Esophagus squamous epithelium (tissue), 5 donors: Measurements from ENCODE around the gene RASGRP2. TPM values are rescaled to one million over a fixed set of nuclear protein-coding genes. Genes with fewer than 3 reads are reported as not detected.

Source experiments
- DNase-seq: peaks from one replicate; lab custom pipeline; 2025; lab: John Stamatoyannopoulos, UW
- H3K27ac ChIP-seq, 4 donors: fragments of 200-600 bp; sonication (generic); one replicate each; pipeline ENCODE4 v1.5.1; 2016 to 2019; ENCODE audit warnings: mild to moderate bottlenecking in 1 of 4
- H3K27me3 ChIP-seq, 4 donors: fragments of 200-600 bp; sonication (generic); 1 replicate in 3 of 4; 2 replicates in 1 of 4; pipeline versions ENCODE4 v1.5.1 to v1.6.0; 2017 to 2021; ENCODE audit warnings: antibody characterized with exemption in 1 of 4
- H3K36me3 ChIP-seq, 3 donors: fragments of 200-600 bp; sonication (generic); one replicate each; pipeline ENCODE4 v1.5.1; 2016 to 2019
- H3K4me1 ChIP-seq, 3 donors: fragments of 200-600 bp; sonication (generic); one replicate each; pipeline ENCODE4 v1.5.1; 2017 to 2019
- H3K4me3 ChIP-seq, 4 donors: fragments of 200-600 bp; sonication (generic); 1 replicate in 3 of 4; 2 replicates in 1 of 4; pipeline ENCODE4 v1.5.1; 2016 to 2019; ENCODE audit warnings: mild to moderate bottlenecking in 2 of 4, moderate library complexity in 1 of 4
- H3K9me3 ChIP-seq, 3 donors: fragments of 200-600 bp; sonication (generic); one replicate each; pipeline ENCODE4 v1.5.1; 2016 to 2019
- POLR2A ChIP-seq, 4 donors: fragments of 450-650 bp; IDR thresholded peaks; one replicate each; pipeline ENCODE4 v1.6.1; 2017; ENCODE audit warnings: antibody characterized with exemption in 4 of 4, mild to moderate bottlenecking in 4 of 4, moderate library complexity in 3 of 4
- WGBS, 2 donors: methylation state at CpG; one replicate each; pipeline ENCODE4 v1.1.5; 2018; 5-methylcytosine and 5-hydroxymethylcytosine counted together
- intact Hi-C: fragments of 100-400 bp; cut with DNase I; formaldehyde crosslinking; loops from one replicate; pipeline ENCODE4 v1.15.0; 2022
- total RNA-seq, 4 donors: library from RNA; depleted of rRNA; stranded (reverse); fragments of >200 nt; gene quantifications; one replicate each; pipeline ENCODE4 v1.1.0, GENCODE V29; 2016
- TF ChIP-seq, protein P1 (sequence below), 6 experiments: fragments of 450-650 bp in 4 of 6; fragments of 200-600 bp in 2 of 6; sonication (generic) in 2 of 6; IDR thresholded peaks; one replicate each; pipeline ENCODE4 v1.5.1; 2016 to 2019; ENCODE audit warnings: antibody characterized with exemption in 6 of 6, mild to moderate bottlenecking in 4 of 6, moderate library complexity in 4 of 6
- donor health status: DM: yes; HTN: yes; CAD: no.

The RASGRP2 gene
- total RNA-seq, 4 donors from 2014 or later: 2.6 to 13.2 (median 4.9) TPM

DNA sequence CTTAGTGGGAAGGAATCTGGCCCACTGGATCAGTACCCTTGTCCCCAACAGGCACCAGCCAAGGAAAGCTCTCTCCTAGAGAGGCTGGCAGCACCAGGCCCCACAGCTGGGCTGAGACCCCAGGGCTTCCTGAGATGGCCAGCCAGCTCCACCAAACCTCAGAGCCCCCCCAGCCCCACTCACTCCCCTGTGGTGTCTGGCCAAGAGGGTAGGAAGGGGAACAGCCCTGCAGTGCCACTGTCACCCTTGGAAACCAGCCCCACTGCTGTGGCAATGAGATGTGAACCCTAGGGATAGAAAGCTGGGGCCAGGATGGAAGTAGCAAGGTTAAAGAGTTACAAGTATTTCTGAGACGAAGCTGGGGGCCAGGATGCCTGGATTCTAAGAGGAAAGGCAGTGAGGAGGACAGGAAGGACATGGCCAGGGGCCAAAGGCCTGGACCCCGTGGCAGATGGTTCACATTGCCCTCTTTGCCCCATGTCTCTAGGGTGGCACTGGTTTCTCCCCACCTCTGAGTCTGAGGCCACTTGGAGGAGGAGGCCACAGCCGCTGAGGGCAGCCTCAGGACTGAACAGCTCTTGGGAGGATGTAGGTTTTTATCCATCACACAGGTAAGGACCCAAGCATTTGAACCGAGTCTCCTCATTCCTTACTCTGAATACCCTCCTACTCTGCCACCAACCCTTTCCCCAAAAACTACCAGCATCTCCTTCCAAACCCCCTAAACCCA is 49.8 kb downstream of the RASGRP2 start:
- H3K27me3 ChIP-seq: peaks cover 0 to 61% (median 1%) of the 10 kb centered on the region in 4 donors
- 50 to 57% methylated on average over 3 to 4 of the region's 4 CpGs for WGBS, 2 donors
- no peak for DNase-seq
- H3K27ac ChIP-seq: no peak overlapping the region
- H3K9me3 ChIP-seq: no peaks in the 10 kb centered on the region
- H3K36me3 ChIP-seq: no peaks in the 10 kb centered on the region
- TF ChIP-seq, protein P1, sequence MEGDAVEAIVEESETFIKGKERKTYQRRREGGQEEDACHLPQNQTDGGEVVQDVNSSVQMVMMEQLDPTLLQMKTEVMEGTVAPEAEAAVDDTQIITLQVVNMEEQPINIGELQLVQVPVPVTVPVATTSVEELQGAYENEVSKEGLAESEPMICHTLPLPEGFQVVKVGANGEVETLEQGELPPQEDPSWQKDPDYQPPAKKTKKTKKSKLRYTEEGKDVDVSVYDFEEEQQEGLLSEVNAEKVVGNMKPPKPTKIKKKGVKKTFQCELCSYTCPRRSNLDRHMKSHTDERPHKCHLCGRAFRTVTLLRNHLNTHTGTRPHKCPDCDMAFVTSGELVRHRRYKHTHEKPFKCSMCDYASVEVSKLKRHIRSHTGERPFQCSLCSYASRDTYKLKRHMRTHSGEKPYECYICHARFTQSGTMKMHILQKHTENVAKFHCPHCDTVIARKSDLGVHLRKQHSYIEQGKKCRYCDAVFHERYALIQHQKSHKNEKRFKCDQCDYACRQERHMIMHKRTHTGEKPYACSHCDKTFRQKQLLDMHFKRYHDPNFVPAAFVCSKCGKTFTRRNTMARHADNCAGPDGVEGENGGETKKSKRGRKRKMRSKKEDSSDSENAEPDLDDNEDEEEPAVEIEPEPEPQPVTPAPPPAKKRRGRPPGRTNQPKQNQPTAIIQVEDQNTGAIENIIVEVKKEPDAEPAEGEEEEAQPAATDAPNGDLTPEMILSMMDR (IDR thresholded peaks at IDR 0.05): no peak
- TF ChIP-seq POLR2A (IDR thresholded peaks at IDR 0.05): no peak
- peaks cover 0 to under 1% (median 0%) of the 10 kb centered on the region in 3 donors for H3K4me1 ChIP-seq
- no peak overlapping the region for H3K4me3 ChIP-seq
- intact Hi-C loops: no loop called here

DNA sequence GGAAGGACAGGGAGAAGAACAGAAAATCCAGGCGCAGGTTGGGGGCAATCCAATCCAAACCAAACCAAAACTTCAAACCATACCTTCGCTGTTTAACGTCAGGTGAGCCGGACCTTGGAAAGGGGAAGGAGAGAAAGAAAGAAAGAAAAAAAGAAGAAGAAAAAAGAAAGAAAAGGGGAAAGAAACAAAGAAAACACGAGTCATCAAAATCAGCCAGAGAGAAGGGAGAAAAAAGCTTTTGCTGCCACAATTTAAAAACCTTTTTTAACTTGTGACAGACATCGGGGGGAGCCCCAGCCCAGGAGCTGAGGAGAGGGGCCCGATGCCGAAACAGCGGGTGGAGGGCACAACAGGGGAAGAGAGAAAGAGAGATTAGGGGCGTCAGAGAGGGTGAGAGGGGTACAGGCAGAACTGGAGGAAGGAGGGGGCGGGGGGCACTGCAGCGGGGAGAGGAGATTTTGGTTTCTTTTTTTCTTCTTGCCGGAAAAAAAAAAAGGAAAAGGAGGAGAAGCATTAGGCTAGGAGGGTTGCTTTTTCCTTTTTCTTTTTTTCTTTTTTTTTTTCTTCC is 51.1 kb downstream of the RASGRP2 start:
- TF ChIP-seq POLR2A (IDR thresholded peaks at IDR 0.05): no peak
- TF ChIP-seq, protein P1 (IDR thresholded peaks at IDR 0.05): no peak
- Histone ChIP-seq H3K36me3 (no peaks in the 10 kb centered on the region), H3K4me1 (peaks cover 0 to 14% (median 5%) of the 10 kb centered on the region in 3 donors), H3K9me3 (no peaks in the 10 kb centered on the region), H3K27ac (no peak overlapping the region), H3K27me3 (peaks cover 0 to 61% (median 1%) of the 10 kb centered on the region in 4 donors), H3K4me3 (no peak overlapping the region)
- intact Hi-C loops: no loop called here
- no peak for DNase-seq
- 22 to 23% methylated on average over 13 of the region's 13 CpGs for WGBS, 2 donors

DNA sequence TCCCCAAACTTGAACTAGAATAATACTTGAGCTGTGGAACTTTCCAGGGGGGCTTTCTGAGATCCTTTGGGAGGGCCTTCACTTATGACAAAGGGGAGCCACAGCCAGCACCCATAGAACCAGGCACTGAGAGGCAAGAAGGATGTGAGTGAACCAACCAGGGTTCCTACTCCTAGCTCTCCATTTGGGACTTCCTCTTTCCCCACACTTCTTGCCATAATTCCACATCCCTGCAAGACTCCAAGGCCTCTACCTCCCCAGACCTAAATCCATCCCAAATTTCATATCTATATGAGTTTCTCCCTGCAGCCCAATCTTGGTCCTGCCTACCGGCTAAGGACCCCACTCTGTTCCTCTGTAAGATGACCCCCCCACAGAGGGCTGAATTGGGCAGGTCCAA is 52.4 kb downstream of the RASGRP2 start:
- no peaks in the 10 kb centered on the region for H3K9me3 ChIP-seq
- H3K4me3 ChIP-seq: no peak overlapping the region
- 86 to 100% methylated on average over 1 of the region's 1 CpG for WGBS, 2 donors
- TF ChIP-seq, protein P1 (IDR thresholded peaks at IDR 0.05): no peak
- TF ChIP-seq POLR2A (IDR thresholded peaks at IDR 0.05): no peak
- H3K27ac ChIP-seq: no peak overlapping the region
- peaks cover 0 to 49% (median 1%) of the 10 kb centered on the region in 4 donors for H3K27me3 ChIP-seq
- peaks cover 0 to 24% (median 6%) of the 10 kb centered on the region in 3 donors for H3K4me1 ChIP-seq
- intact Hi-C loops: no loop called here
- DNase-seq: no peak
- no peaks in the 10 kb centered on the region for H3K36me3 ChIP-seq

DNA sequence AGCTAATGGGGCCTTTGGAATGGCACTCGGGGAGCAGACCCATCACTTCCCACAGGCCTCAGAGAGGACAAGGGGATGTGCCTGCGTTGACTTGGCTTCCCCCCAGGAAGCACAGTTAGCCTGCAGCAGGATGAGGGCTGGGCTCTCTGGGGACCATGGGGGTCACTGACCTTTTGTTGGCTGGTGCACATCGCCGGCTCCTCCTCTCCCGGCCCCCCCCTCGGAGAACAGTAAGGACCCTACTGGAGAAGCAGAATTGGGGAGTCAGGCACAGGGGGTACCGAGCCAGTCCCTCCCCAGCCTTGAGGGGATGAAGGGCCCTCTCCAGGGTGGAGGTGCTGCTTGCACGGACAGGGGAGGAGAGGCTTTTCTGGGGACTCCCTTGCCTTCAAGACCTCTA is 53.7 kb downstream of the RASGRP2 start:
- TF ChIP-seq, protein P1 (IDR thresholded peaks at IDR 0.05): no peak
- intact Hi-C loops: no loop called here
- 65 to 67% methylated on average over 1 to 2 of the region's 8 CpGs for WGBS, 2 donors
- no peak for DNase-seq
- Histone ChIP-seq H3K27ac (no peak overlapping the region), H3K4me1 (peaks cover 0 to 24% (median 6%) of the 10 kb centered on the region in 3 donors), H3K27me3 (peaks cover 0 to 39% (median 1%) of the 10 kb centered on the region in 4 donors), H3K36me3 (no peaks in the 10 kb centered on the region), H3K9me3 (no peaks in the 10 kb centered on the region), H3K4me3 (no peak overlapping the region)

DNA sequence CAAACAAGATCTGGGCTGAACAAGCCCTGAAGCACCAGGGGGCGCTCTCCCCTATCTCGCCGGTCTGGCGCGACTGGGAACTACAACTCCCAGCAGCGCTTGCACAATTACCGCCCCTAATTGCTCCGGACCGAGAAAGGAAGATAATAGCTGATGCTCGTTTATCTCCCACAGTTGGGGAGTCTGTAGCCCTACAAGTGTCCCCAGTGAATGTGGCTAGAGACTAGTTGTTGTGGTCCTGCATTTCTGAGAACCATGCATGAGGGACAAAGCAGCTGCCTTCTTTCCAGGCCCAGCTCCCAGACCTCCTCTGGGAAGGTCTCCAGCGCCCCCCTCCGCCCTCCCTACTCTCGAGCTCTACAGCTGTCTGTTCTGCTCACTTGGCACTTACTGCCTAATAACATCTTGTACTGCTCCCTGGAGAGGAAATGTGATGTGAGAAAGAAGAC is 55.4 kb downstream of the RASGRP2 start:
- intact Hi-C loops: no loop called here
- H3K4me3 ChIP-seq: peak overlapping the region in 3 of 4 donors; percentile 37 to 47 (median 37)
- H3K36me3 ChIP-seq: no peaks in the 10 kb centered on the region
- peaks cover 0 to 22% (median 1%) of the 10 kb centered on the region in 4 donors for H3K27me3 ChIP-seq
- TF ChIP-seq, protein P1 (IDR thresholded peaks at IDR 0.05): peak; percentile 78 to 91 (median 84)
- no peak for TF ChIP-seq POLR2A (IDR thresholded peaks at IDR 0.05)
- peaks cover 0 to 34% (median 6%) of the 10 kb centered on the region in 3 donors for H3K4me1 ChIP-seq
- WGBS, 2 donors: 0 to 7% methylated on average over 10 to 13 of the region's 13 CpGs
- no peak for DNase-seq
- no peaks in the 10 kb centered on the region for H3K9me3 ChIP-seq
- peak overlapping the region in 3 of 4 donors; percentile 17 to 59 (median 47) for H3K27ac ChIP-seq
